ENCODE results near the gene PERM1.
A peak's percentile ranks its signal among the peaks of the same experiment; 100 is the strongest.
"Not testable (repeated sequence)": the region's sequence is repeated elsewhere in the genome, so short reads cannot be mapped to it uniquely, and the experiment has no call there.

The PERM1 gene

DNA sequence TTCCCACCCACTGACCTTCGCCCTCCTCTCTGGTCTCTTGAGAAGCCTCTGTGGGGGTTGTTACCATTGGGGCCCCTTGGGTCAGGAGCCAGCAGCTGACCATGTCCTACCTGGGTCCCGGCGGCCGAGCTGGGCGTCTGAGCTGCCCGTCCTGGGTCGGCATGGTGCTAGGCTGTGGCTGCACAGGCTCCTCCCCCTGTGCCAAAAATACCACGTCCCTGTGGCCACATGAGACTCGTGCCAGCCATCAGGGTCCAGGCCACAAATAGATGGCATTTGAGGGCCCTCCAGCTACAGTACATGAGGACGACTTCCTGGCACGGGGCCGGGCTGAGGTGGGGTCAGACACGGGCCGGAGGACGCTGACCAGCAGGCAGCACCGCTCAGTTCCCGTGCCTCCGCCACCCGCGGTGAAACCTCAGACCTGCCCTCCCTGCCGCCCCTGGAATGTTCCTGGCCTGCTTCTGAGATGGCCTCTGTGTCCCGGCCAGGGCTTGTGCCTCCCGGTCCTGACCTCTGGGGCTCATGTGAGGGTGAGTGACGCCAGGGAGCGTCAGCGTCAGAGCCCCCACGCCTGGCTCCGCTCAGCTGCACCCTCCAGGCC, at the start of gene PERM1:
Gene PERM1, minus strand, starts transcription at position 139 of the 604 bp plus-strand sequence. CDS start 1,064 bp downstream, outside the sequence.
- no peak for DNase-seq (ENCODE audit: low read depth)

GRCh38 chr1:1030867-1031658, 49.2 kb upstream of the PERM1 start:
- DNase-seq (ENCODE audit: low read depth), result not testable (repeated sequence)

DNA sequence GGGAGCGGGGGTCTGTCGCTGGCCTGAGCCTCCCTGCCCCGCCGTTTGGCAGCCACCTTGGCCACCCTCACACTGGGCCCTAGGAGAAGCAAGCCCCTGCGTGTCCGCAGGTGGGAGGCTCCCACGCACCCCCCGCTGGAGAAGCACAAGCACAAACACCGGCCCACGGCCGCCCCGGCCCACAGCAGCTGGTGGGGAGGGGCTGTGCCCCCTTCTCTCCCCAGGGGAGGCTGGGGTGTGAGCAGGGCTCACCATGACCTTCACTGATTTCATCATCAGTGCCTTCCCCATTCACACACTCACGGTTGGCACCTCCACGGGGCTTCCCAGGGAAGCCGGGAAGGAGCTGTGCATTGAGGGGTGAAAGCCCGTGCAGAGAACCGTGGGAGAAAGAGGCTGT, 45.9 kb upstream of the PERM1 start:
- DNase-seq (ENCODE audit: low read depth), result no peak

DNA sequence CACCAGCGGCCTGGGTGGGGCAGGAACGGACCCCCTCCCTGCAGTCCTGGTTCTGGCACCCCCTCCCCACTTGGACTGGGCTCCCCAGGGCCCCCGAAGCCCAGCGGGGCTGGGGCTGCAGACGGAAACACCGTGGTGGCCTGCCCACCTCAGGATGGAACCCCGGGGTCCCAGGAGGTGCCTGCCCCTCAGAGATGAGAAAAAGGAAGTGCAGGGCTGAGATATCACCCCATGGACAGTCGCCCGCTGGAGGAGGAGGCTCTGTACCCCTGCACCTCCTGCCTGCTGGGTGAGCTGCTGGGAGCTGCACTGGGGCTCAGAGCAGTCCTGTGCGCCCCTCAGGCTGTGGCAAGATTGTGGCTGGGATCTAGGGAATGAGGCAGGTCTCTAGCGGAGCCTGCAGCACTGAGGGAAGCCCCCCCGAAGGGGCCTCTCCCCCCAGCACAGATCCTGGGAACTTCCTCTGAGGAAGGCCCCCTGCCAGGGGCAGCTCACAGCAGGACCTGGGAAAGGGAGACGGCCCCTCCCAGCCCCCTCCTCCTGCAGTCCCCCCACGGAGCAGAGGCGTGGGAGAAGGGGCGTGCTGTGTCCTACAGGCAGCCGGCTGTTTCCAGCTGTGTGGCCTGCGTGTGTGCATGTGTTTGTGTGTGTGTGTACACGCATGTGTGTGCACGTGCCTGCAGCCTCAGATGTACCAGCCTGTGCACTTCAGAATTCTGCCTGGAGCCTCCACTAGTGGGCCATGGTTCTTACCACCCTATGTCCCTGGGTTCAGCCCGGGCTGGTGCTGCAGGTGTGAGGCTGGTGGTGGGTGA, 44.9 kb upstream of the PERM1 start:
- no peak for DNase-seq (ENCODE audit: low read depth)

DNA sequence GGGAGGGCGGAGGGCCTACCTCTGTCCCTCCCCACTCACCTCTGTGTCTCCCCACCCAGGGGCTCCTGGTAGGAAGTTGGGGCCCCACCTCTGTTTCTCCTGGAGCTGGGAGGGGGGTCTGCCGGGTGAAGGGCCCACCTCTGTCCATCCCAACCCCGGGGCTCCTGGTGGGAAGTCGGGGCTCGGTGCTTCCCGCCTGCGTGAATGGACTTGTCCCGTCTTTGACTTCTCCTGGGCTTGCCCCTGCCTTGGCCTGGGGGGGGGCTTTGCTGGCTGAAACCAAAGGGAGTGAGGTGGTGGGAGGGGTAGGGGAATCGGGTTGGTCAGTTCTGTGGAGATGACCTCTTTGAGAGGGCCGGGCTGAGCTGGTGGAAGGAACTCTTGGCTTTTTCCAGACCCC, 43.8 kb upstream of the PERM1 start:
- no peak for DNase-seq (ENCODE audit: low read depth)

DNA sequence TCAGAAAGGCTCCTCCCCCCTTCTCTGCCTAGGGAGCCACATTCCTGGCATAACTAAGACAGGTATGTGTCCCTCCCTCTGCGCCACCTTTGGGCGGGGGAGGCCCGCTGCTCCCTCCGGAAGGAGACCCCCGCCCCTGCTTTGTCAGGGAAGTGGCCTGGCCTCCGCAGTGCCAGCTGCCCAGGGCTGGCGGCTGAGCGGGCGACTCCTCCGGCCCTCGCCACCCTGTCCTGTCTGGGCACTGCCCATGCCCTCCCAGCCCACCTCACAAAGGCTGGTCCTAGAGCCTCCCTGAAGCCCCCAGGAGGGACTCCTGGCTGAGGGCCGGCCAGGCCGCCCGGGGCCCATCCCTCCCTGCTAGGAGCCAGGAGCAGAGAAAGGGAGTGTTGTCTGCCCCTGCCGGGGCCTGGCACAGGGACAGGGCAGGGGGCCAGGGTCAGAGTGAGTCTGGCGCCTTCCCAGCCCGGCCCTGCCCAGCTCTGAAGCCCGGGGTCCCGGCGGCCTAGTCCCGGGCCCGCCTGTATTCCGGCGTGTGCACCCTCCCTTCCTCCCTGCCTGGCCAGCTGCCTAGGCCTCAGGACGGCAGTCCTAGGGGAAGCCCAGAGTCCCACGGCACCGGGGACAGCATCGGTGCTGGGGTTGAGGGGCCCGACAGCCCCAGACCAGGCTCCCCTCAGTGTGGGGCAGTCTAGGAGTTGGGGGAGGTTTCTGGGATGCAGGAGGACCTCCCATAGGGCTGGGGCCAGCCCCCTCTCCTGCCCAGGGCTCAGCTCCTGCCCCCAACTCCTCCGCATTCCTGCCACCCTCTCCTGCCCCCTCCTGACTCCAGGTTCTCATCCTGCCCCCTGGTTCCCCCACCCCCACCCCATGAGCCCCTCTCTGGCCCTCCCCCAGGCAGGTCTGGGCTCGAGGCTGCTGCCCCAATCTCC, 43.1 kb upstream of the PERM1 start:
- no peak for DNase-seq (ENCODE audit: low read depth)

GRCh38 chr1:1024149-1024770, 42.4 kb upstream of the PERM1 start:
- no peak for DNase-seq (ENCODE audit: low read depth)

DNA sequence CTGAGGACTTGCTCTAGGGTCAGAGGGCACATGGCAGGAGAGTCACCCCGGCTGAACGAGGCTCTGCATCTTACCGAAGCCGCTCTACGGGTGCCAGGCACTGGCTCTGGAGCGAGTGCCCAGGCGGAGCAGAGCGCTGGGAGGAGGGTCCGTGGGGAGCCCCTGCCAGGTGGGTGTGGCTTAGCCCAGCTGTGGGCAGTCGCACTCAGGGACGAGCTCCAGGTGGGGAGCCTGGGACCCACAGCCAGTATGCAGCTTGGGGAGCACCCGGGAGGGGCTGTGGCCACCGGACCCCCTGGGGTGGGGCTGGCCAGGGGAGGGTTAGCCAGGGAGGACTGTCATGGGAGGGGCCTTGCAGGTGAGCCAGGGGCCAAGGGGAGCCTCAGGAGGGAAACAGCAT, 41.8 kb upstream of the PERM1 start:
- no peak for DNase-seq (ENCODE audit: low read depth)

DNA sequence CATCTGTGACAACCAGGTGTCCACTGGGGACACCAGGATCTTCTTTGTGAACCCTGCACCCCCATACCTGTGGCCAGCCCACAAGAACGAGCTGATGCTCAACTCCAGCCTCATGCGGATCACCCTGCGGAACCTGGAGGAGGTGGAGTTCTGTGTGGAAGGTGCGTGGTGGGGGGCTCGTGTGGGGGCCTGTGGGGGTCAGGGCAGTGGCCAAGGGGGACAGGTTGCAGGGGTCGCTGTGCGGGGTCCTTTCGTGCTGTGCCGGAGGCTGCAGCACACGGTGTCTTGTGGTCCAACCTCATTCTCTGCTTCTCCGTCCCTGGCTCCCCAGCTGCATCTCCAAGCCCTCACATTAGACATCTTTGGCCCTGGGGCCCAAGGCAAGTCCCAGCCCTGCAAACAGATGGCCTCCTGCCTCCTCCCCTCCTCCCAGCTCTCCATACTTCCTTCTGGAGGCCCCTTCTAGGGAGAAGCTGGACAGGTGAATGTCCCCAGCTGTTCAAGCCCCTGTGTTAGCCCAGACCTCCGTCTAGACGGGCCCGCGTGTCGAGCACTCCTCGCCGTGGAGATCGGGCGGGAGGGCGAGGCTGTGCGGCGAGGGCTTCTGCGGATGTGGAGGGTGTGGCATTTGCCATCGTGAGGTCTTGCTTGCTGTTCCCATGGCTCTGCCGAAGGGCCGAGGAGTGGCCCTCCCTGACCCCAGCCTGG, 40.6 kb upstream of the PERM1 start:
- no peak for DNase-seq (ENCODE audit: low read depth)

DNA sequence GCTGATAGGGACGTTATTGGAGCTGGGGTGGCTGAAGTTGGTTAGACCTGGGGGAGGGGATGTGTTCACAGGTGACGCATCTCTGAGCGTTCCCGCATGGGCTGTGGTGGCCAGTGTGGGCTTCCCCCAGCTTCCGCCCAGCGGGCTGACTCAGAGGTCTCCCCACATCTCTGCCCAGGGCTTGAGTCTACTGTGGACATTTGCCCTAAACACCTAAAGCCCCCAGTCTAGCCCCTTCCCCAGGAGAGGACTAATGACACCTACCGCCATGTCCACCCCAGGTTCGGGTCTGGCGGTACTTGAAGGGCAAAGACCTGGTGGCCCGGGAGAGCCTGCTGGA, 40.0 kb upstream of the PERM1 start:
- no peak for DNase-seq (ENCODE audit: low read depth)

GRCh38 chr1:1021010-1021919, 39.4 kb upstream of the PERM1 start:
- no peak for DNase-seq (ENCODE audit: low read depth)

GRCh38 chr1:1020415-1021009, 38.6 kb upstream of the PERM1 start:
- DNase-seq (ENCODE audit: low read depth), result no peak

- DNase-seq (ENCODE audit: low read depth), result no peak
Measured at GRCh38 chr1:1020000-1020404, 38.1 kb upstream of the PERM1 start, which contains the start of gene AGRN. Gene AGRN (plus strand): TSS chr1:1020120. CDS start chr1:1020173, 53 bp downstream.

DNA sequence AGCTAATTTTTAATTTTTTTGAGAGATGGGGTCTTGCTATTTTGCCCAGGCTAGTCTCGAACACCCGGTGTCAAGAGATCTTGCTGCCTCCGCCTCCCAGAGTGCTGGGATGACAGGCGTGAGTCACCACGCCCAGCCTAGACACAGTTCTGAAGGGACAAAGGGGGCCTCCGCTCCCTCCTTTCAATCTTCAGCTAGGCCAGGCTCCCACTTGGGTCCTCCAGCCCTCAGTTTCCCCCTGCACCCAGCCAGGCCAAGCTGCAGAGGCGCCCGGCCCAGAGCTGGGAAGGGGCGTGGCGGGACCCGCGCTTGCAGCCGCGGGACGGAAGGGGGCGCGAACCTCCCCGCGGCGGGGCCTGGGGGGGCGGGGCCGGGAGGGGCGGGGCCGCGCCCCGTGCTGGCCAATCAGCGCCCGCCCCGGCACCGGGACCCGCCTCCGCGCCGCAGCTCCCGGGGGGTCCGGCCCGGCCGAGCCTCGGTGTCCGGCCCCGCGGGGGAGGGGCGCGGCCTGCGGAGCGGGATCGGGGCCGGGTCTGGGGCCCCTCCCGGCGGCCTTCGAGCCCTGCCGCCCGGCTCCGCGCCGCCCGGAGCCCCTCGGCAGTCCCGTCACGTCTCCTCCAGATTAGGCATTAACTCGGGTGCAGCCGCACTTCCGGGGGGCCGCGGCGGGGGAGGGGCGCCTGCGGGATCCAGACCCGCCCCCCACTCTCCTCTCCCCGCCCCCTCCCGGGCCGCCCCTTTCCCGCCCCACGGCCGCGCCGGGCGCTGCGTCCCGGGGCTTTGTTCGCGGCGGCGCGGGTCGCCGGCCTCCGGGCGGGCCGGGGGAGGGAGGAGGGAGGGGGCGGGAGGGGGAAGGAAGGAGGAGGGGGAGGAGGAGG, 37.5 kb upstream of the PERM1 start:
- DNase-seq (ENCODE audit: low read depth), result peak; percentile 74

- not testable (repeated sequence) for DNase-seq (ENCODE audit: low read depth)
Measured at GRCh38 chr1:1018321-1018685, 36.4 kb upstream of the PERM1 start.

DNA sequence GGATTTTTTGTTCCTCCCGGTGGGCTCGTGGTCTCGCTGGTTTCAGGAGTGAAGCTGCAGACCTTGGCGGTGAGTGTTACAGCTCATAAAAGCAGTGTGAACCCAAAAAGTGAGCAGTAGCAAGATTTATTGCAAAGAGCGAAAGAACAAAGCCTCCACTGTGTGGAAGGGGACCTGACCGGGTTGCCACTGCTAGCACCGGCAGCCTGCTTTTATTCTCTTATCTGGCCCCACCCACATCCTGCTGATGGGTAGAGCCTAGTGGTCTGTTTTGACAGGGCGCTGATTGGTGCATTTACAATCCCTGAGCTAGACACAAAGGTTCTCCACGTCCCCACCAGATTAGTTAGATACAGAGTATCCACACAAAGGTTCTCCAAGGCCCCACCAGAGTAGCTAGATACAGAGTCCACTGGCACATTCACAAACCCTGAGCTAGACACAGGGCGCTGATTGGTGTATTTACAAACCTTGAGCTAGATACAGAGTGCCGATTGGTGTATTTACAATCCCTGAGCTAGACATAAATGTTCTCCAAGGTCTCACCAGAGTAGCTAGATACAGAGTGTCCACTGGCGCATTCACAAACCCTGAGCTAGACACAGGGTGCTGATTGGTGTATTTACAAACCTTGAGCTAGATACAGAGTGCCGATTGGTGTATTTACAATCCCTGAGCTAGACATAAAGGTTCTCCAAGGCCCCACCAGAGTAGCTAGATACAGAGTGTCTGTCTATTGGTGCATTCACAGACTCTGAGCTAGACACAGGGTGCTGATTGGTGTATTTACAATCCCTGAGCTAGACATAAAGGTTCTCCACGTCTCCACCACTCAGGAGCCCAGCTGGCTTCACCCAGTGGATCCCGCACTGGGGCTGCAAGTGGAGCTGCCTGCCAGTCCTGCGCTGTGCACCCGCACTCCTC, 35.8 kb upstream of the PERM1 start:
- not testable (repeated sequence) for DNase-seq (ENCODE audit: low read depth)

Data from activated T-helper 9 cell treated with anti-CD3 and anti-CD28 coated beads, Interleukin-2, amount 50 U/mL, for 16 hours (primary cell).